Breast epithelium (tissue), 3 donors: ENCODE measurements around the gene P2RY11.

ENCODE experiments used
- CTCF ChIP-seq, 3 donors: fragments of 450-650 bp; IDR thresholded peaks; one replicate each; pipeline ENCODE4 v1.5.1; 2016 to 2017; ENCODE audit warnings: antibody characterized with exemption in 3 of 3, mild to moderate bottlenecking in 3 of 3, moderate library complexity in 3 of 3
- POLR2A ChIP-seq: fragments of 450-650 bp; IDR thresholded peaks from one replicate; pipeline ENCODE4 v1.6.1; 2016; ENCODE audit warnings: antibody characterized with exemption, mild to moderate bottlenecking, moderate library complexity

GRCh38 chr19:10085641-10086590 lies 25.6 kb upstream of the P2RY11 start, which contains the start of gene SHFL:
- TF ChIP-seq POLR2A = peak; percentile 33
- TF ChIP-seq CTCF (IDR thresholded peaks at IDR 0.05) = no peak
